ENCODE measurements around the gene GSTCD.

GSTCD gene

DNA sequence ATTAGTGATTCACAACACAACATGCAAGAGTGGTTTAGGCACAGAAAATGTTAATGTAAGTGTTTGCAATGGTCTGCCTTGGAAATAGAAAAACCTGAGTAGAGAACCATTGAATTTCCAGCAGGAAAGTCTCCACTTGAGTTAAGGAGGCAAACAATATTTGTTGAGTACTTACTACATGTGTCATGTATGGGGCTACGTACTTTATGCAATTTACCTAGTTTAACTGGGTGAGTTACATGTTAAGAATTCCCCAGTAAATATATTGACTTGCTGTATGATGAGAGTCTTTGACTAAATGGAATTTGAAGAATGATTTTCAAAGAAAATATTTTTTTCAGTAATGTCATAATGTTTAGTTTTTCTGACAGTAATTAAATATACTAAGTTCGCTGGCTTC, 178.9 kb downstream of the GSTCD start:
- DNase-seq (ENCODE audit: low read depth in 2 of 2), result no peak

GRCh38 chr4:105894660-105895582, 186.3 kb downstream of the GSTCD start, which contains the start of gene NPNT:
TSS of gene NPNT (plus strand) at chr4:105895471. CDS start at chr4:105895653, 182 bp downstream.
- no peak for DNase-seq (ENCODE audit: low read depth in 2 of 2)

DNA sequence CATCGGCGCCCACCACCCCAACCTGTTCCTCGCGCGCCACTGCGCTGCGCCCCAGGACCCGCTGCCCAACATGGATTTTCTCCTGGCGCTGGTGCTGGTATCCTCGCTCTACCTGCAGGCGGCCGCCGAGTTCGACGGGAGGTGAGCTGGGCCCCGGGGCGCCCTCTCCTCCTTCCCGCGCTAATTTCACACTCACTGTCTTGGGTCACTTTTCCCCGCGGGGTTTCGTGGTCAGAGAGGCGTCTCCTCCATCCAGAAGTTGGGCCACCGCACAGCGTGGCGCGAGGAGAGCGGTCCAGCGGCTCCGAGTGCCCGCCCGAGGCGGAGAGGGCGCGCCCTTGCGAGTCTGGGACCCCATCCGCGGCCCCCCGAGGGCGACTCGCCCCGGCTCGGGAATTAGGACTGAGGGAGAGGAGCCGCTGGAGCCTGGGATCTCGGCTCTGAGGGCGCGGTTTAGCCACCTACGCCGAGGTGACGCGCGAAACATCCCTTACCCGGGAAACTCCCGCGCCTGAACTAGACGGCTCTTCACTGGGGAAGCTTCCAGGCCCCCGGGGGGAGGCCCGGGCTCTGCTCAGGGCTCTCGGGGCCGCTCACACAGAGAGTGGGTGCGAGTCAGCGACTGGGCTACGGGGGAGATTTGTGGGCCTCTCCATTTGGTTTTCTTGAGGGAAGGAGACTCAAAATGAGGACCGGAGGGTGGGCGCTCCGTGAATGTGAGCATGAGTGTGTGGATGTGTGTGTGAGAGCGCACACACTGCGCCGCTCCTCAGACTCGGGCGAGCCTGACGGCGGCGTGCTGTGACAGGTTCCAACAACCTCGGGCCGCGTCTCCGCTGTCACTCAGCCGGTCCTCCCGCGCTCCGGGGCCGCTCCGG, 187.2 kb downstream of the GSTCD start:
- DNase-seq (ENCODE audit: low read depth in 2 of 2), result no peak

- DNase-seq (ENCODE audit: low read depth in 2 of 2), result no peak
These were observed 187.9 kb downstream of the GSTCD start for GRCh38 chr4:105896461-105896942.
